ENCODE data around the gene ZNRF2. TPM values are rescaled to one million over a fixed set of nuclear protein-coding genes. Genes with fewer than 3 reads are reported as not detected.

ZNRF2 gene
- total RNA-seq, 1 experiment from 2014 or later = 22.1 TPM

- Histone ChIP-seq H3K9me3 (ENCODE audit: control insufficient read depth, insufficient read depth, low read depth, low read length) (no peaks in the 10 kb centered on the region), H3K4me1 (ENCODE audit: control insufficient read depth, insufficient read depth, low read length) (peaks cover 42% of the 10 kb centered on the region), H3K4me3 (ENCODE audit: low read depth in 2 of 2, low read length in 2 of 2) (no peak overlapping the region), H3K36me3 (ENCODE audit: control insufficient read depth, insufficient read depth, low read length) (no peaks in the 10 kb centered on the region), H3K27me3 (ENCODE audit: control insufficient read depth, insufficient read depth, low read length) (no peaks in the 10 kb centered on the region), H3K27ac (ENCODE audit: low read length) (peak overlapping the region; percentile 5; the same call in 1 of the 2 replicates)
- intact Hi-C loops (cut with micrococcal nuclease; ENCODE audit: unreplicated experiment) (no loop called here), in situ Hi-C loops (cut with HindIII; ENCODE audit: low pct_unique_long_range_greater_than_20kb, low sequenced_read_pairs) (no loop called here)
- ChIA-PET CTCF (interaction anchor here (0.6 kb wide), 1 partner anchor 43 kb away, joined by 3 read pairs; no protein-coding TSS in a partner anchor), POLR2A (no interaction called here)
- DNase-seq (ENCODE audit: low read depth, low spot score) (no peak), ATAC-seq (peak; percentile 67)
- no TSS peak for BruUV-seq (replicated peaks)
- TF ChIP-seq, protein P1, sequence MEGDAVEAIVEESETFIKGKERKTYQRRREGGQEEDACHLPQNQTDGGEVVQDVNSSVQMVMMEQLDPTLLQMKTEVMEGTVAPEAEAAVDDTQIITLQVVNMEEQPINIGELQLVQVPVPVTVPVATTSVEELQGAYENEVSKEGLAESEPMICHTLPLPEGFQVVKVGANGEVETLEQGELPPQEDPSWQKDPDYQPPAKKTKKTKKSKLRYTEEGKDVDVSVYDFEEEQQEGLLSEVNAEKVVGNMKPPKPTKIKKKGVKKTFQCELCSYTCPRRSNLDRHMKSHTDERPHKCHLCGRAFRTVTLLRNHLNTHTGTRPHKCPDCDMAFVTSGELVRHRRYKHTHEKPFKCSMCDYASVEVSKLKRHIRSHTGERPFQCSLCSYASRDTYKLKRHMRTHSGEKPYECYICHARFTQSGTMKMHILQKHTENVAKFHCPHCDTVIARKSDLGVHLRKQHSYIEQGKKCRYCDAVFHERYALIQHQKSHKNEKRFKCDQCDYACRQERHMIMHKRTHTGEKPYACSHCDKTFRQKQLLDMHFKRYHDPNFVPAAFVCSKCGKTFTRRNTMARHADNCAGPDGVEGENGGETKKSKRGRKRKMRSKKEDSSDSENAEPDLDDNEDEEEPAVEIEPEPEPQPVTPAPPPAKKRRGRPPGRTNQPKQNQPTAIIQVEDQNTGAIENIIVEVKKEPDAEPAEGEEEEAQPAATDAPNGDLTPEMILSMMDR (IDR thresholded peaks at IDR 0.05) = no peak
- TF ChIP-seq POLR2AphosphoS5 (IDR thresholded peaks at IDR 0.05; ENCODE audit: low read depth, low read length) = no peak
- TF ChIP-seq, protein P2, sequence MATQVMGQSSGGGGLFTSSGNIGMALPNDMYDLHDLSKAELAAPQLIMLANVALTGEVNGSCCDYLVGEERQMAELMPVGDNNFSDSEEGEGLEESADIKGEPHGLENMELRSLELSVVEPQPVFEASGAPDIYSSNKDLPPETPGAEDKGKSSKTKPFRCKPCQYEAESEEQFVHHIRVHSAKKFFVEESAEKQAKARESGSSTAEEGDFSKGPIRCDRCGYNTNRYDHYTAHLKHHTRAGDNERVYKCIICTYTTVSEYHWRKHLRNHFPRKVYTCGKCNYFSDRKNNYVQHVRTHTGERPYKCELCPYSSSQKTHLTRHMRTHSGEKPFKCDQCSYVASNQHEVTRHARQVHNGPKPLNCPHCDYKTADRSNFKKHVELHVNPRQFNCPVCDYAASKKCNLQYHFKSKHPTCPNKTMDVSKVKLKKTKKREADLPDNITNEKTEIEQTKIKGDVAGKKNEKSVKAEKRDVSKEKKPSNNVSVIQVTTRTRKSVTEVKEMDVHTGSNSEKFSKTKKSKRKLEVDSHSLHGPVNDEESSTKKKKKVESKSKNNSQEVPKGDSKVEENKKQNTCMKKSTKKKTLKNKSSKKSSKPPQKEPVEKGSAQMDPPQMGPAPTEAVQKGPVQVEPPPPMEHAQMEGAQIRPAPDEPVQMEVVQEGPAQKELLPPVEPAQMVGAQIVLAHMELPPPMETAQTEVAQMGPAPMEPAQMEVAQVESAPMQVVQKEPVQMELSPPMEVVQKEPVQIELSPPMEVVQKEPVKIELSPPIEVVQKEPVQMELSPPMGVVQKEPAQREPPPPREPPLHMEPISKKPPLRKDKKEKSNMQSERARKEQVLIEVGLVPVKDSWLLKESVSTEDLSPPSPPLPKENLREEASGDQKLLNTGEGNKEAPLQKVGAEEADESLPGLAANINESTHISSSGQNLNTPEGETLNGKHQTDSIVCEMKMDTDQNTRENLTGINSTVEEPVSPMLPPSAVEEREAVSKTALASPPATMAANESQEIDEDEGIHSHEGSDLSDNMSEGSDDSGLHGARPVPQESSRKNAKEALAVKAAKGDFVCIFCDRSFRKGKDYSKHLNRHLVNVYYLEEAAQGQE (IDR thresholded peaks at IDR 0.05; ENCODE audit: insufficient read depth in 1 of 2, low read depth in 2 of 2, low read length in 1 of 2) = no peak
- TF ChIP-seq SIN3A (IDR thresholded peaks at IDR 0.05; ENCODE audit: borderline replicate concordance, insufficient read depth, low read depth, low read length) = no peak
- TF ChIP-seq TCF7L2 (IDR thresholded peaks at IDR 0.05; ENCODE audit: low read depth, low read length) = no peak
These were observed 24.0 kb downstream of the ZNRF2 start for GRCh38 chr7:30308389-30308788.

DNA sequence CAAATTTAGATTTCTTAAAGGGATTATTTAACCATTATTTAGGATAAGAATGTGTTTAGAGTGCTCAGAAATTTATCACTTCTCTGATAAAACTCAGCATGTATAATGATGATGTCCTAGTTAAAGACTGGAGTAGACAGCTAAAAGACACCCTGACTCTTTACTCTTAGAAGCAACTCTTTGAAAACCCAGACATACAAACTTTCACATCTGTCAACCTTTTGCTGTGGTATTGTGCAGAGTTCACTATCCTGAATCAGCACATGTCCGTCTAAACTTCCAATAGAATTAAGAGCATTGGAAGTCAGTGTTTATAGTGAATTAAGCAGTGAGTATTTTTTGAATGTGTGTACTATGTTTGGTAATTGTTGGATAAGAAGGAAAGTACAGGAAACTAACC lies 24.9 kb downstream of the ZNRF2 start:
- no peaks in the 10 kb centered on the region for H3K36me3 ChIP-seq (ENCODE audit: control insufficient read depth, insufficient read depth, low read length)
- ATAC-seq = no peak
- no peaks in the 10 kb centered on the region for H3K9me3 ChIP-seq (ENCODE audit: control insufficient read depth, insufficient read depth, low read depth, low read length)
- BruUV-seq (replicated peaks) = no TSS peak
- no peak for DNase-seq (ENCODE audit: low read depth, low spot score)
- in situ Hi-C loops (cut with HindIII; ENCODE audit: low pct_unique_long_range_greater_than_20kb, low sequenced_read_pairs) (no loop called here), intact Hi-C loops (cut with micrococcal nuclease; ENCODE audit: unreplicated experiment) (no loop called here)
- no peak overlapping the region for H3K4me3 ChIP-seq (ENCODE audit: low read depth in 2 of 2, low read length in 2 of 2)
- H3K27me3 ChIP-seq (ENCODE audit: control insufficient read depth, insufficient read depth, low read length) = no peaks in the 10 kb centered on the region
- POLR2A ChIA-PET = interaction anchor here (0.5 kb wide), 1 partner anchor 17 kb away, joined by 3 read pairs; no protein-coding TSS in a partner anchor
- CTCF ChIA-PET = no interaction called here
- no peak overlapping the region for H3K27ac ChIP-seq (ENCODE audit: low read length)
- peaks cover 44% of the 10 kb centered on the region for H3K4me1 ChIP-seq (ENCODE audit: control insufficient read depth, insufficient read depth, low read length)
- TF ChIP-seq, protein P1 (IDR thresholded peaks at IDR 0.05) = no peak
- TF ChIP-seq SIN3A (IDR thresholded peaks at IDR 0.05; ENCODE audit: borderline replicate concordance, insufficient read depth, low read depth, low read length) = no peak
- TF ChIP-seq, protein P2 (IDR thresholded peaks at IDR 0.05; ENCODE audit: insufficient read depth in 1 of 2, low read depth in 2 of 2, low read length in 1 of 2) = no peak

All from Panc1 (cell line).